Measurements from ENCODE around the gene SRGAP2C.
"Not testable (repeated sequence)": the region's sequence is repeated elsewhere in the genome, so short reads cannot be mapped to it uniquely, and the experiment has no call there.

- not testable (repeated sequence) for TF ChIP-seq POLR2A (IDR thresholded peaks at IDR 0.05; ENCODE audit: low read depth, low read length); CTCF (IDR thresholded peaks at IDR 0.05; ENCODE audit: extremely low read depth in 1 of 2, insufficient read depth in 1 of 2, low read depth in 1 of 2, low read length in 2 of 2); POLR2AphosphoS5 (IDR thresholded peaks at IDR 0.05; ENCODE audit: insufficient read depth, low read depth, low read length); MAX (IDR thresholded peaks at IDR 0.05; ENCODE audit: insufficient read depth, insufficient read length); MYC (IDR thresholded peaks at IDR 0.05; ENCODE audit: low read depth, low read length)
Observed at GRCh38 chr1:121423956-121424355, 239.2 kb downstream of the SRGAP2C start.
